Esophagus squamous epithelium (tissue), 4 donors: ENCODE data around the gene ITPRIPL2.

ENCODE experiments used
- POLR2A ChIP-seq, 4 donors: fragments of 450-650 bp; IDR thresholded peaks; one replicate each; pipeline ENCODE4 v1.6.1; 2017; ENCODE audit warnings: antibody characterized with exemption in 4 of 4, mild to moderate bottlenecking in 4 of 4, moderate library complexity in 3 of 4
- TF ChIP-seq, protein P1 (sequence below), 6 experiments: fragments of 450-650 bp in 4 of 6; fragments of 200-600 bp in 2 of 6; sonication (generic) in 2 of 6; IDR thresholded peaks; one replicate each; pipeline ENCODE4 v1.5.1; 2016 to 2019; ENCODE audit warnings: antibody characterized with exemption in 6 of 6, mild to moderate bottlenecking in 4 of 6, moderate library complexity in 4 of 6

DNA sequence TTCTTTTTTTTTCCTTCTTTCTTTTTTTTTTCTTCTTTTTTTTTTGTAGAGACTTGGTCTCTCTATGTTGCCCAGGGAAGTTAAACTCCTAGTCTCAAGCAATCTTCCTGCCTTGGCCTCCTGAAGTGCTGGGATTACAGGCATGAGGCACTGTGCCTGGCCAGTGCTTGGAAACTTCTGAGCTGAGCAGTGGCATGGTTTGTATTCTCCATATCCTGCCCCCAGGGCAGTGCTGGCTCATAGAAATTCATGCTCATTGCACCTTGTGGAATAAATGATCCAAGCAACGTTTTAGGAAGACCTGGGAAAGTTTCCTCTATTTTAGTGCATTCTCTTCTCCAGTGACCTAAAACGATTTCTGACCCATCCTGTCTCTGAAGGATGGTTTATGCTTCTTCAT is 37.5 kb downstream of the ITPRIPL2 start:
- TF ChIP-seq, protein P1, sequence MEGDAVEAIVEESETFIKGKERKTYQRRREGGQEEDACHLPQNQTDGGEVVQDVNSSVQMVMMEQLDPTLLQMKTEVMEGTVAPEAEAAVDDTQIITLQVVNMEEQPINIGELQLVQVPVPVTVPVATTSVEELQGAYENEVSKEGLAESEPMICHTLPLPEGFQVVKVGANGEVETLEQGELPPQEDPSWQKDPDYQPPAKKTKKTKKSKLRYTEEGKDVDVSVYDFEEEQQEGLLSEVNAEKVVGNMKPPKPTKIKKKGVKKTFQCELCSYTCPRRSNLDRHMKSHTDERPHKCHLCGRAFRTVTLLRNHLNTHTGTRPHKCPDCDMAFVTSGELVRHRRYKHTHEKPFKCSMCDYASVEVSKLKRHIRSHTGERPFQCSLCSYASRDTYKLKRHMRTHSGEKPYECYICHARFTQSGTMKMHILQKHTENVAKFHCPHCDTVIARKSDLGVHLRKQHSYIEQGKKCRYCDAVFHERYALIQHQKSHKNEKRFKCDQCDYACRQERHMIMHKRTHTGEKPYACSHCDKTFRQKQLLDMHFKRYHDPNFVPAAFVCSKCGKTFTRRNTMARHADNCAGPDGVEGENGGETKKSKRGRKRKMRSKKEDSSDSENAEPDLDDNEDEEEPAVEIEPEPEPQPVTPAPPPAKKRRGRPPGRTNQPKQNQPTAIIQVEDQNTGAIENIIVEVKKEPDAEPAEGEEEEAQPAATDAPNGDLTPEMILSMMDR (IDR thresholded peaks at IDR 0.05): no peak
- no peak for TF ChIP-seq POLR2A (IDR thresholded peaks at IDR 0.05)
